HG02571 (cell line): ENCODE measurements around the gene ATOH8.

Experiments
- ATAC-seq: cut with Tn5 transposase; IDR thresholded peaks from one replicate; pipeline ENCODE4 v1.9.1; 2021; ENCODE audit warnings: mild to moderate bottlenecking, moderate library complexity; ENCODE audit not compliant: unreplicated experiment

The ATOH8 gene

GRCh38 chr2:85718885-85719492 is 34.8 kb upstream of the ATOH8 start:
- ATAC-seq: no peak

GRCh38 chr2:85719609-85720240 is 34.1 kb upstream of the ATOH8 start:
- ATAC-seq: no peak

GRCh38 chr2:85720533-85720932 is 33.3 kb upstream of the ATOH8 start:
- no peak for ATAC-seq

- ATAC-seq: no peak
Observed at GRCh38 chr2:85721641-85722040, 32.1 kb upstream of the ATOH8 start.

GRCh38 chr2:85722519-85722918 is 31.3 kb upstream of the ATOH8 start:
- no peak for ATAC-seq

GRCh38 chr2:85723707-85724360 is 30.0 kb upstream of the ATOH8 start:
- no peak for ATAC-seq

GRCh38 chr2:85724731-85725181 is 29.0 kb upstream of the ATOH8 start:
- no peak for ATAC-seq

GRCh38 chr2:85725451-85725850 is 28.3 kb upstream of the ATOH8 start:
- ATAC-seq: no peak

- no peak for ATAC-seq
Observed at GRCh38 chr2:85727798-85728197, 26.0 kb upstream of the ATOH8 start.

- ATAC-seq: no peak
Observed at GRCh38 chr2:85728342-85728741, 25.4 kb upstream of the ATOH8 start.

GRCh38 chr2:85728883-85729824 is 24.6 kb upstream of the ATOH8 start:
- ATAC-seq: peak; percentile 68

GRCh38 chr2:85729825-85730510 is 23.8 kb upstream of the ATOH8 start:
- no peak for ATAC-seq

- ATAC-seq: no peak
Observed at GRCh38 chr2:85730686-85731230, 23.0 kb upstream of the ATOH8 start.

- no peak for ATAC-seq
Observed at GRCh38 chr2:85731606-85732005, 22.2 kb upstream of the ATOH8 start.

GRCh38 chr2:85732467-85733120 is 21.2 kb upstream of the ATOH8 start:
- no peak for ATAC-seq

- no peak for ATAC-seq
Observed at GRCh38 chr2:85733121-85733960, 20.4 kb upstream of the ATOH8 start.

GRCh38 chr2:85734015-85734414 is 19.8 kb upstream of the ATOH8 start:
- no peak for ATAC-seq

- ATAC-seq: no peak
Observed at GRCh38 chr2:85734942-85735608, 18.7 kb upstream of the ATOH8 start.
